Measurements from ENCODE around the gene HEATR5B. TPM values are rescaled to one million over a fixed set of nuclear protein-coding genes. Genes with fewer than 3 reads are reported as not detected.

HEATR5B gene
- total RNA-seq, 2 donors from 2014 or later = 21.5 to 22.7 TPM

DNA sequence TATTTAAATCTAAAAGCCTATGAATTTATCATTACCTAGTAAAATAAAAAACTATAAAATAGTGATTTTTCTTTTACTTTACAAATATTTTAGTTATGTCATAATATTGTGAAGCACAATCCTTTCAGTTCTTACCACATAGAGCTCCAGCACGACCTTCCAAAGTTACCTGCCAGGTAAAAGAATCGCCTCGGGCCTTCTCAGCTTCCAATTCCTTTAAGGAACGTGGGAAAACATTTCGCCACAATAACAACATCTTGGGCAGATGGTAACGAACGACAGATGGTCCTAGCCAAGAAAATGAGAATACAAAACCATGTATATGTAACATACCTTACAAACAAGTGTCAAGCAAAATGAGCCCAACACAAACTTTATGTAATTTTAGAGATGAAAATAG, 23.7 kb downstream of the HEATR5B start:
- H3K9me3 ChIP-seq (ENCODE audit: control insufficient read depth, low read length) = no peaks in the 10 kb centered on the region
- TF ChIP-seq, protein P1, sequence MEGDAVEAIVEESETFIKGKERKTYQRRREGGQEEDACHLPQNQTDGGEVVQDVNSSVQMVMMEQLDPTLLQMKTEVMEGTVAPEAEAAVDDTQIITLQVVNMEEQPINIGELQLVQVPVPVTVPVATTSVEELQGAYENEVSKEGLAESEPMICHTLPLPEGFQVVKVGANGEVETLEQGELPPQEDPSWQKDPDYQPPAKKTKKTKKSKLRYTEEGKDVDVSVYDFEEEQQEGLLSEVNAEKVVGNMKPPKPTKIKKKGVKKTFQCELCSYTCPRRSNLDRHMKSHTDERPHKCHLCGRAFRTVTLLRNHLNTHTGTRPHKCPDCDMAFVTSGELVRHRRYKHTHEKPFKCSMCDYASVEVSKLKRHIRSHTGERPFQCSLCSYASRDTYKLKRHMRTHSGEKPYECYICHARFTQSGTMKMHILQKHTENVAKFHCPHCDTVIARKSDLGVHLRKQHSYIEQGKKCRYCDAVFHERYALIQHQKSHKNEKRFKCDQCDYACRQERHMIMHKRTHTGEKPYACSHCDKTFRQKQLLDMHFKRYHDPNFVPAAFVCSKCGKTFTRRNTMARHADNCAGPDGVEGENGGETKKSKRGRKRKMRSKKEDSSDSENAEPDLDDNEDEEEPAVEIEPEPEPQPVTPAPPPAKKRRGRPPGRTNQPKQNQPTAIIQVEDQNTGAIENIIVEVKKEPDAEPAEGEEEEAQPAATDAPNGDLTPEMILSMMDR (conservative IDR thresholded peaks at IDR 0.05) = no peak
- 96 to 97% methylated on average over 4 to 7 of the region's 7 CpGs for WGBS, 2 experiments (ENCODE audit: insufficient coverage in 1 of 2, insufficient read length in 1 of 2)
- DNase-seq = no peak
- Mint-ChIP-seq H3K4me3 (no peak overlapping the region), H3K4me1 (no peaks in the 10 kb centered on the region), H3K27me3 (ENCODE audit: insufficient read depth) (no peaks in the 10 kb centered on the region), H3K9me3 (no peaks in the 10 kb centered on the region), H3K27ac (peak overlapping the region; percentile 46), H3K36me3 (ENCODE audit: low read depth) (peaks cover 36% of the 10 kb centered on the region)
- peaks cover 74% of the 10 kb centered on the region for H3K36me3 ChIP-seq (ENCODE audit: control insufficient read depth, insufficient read depth, low read length)
- no peak overlapping the region for H3K9ac ChIP-seq (ENCODE audit: extremely low read depth, low read length, poor library complexity, severe bottlenecking)
- no peak overlapping the region for H3K27ac ChIP-seq (ENCODE audit: low read depth, low read length)
- no peaks in the 10 kb centered on the region for H3K27me3 ChIP-seq (ENCODE audit: control insufficient read depth, insufficient read depth, low read length, poor library complexity, severe bottlenecking)
- no peak overlapping the region for H3K4me3 ChIP-seq (ENCODE audit: low read length)
- no peaks in the 10 kb centered on the region for H3K4me1 ChIP-seq (ENCODE audit: control insufficient read depth, insufficient read depth, low read length)

GRCh38 chr2:37059841-37060240, 24.3 kb downstream of the HEATR5B start:
- Histone ChIP-seq H3K9me3 (ENCODE audit: control insufficient read depth, low read length) (no peaks in the 10 kb centered on the region), H3K4me3 (ENCODE audit: low read length) (no peak overlapping the region), H3K36me3 (ENCODE audit: control insufficient read depth, insufficient read depth, low read length) (peaks cover 71% of the 10 kb centered on the region), H3K27me3 (ENCODE audit: control insufficient read depth, insufficient read depth, low read length, poor library complexity, severe bottlenecking) (no peaks in the 10 kb centered on the region), H3K9ac (ENCODE audit: extremely low read depth, low read length, poor library complexity, severe bottlenecking) (no peak overlapping the region), H3K4me1 (ENCODE audit: control insufficient read depth, insufficient read depth, low read length) (no peaks in the 10 kb centered on the region), H3K27ac (ENCODE audit: low read depth, low read length) (no peak overlapping the region)
- no peaks in the 10 kb centered on the region for H3K27me3 Mint-ChIP-seq (ENCODE audit: insufficient read depth)
- H3K9me3 Mint-ChIP-seq = no peaks in the 10 kb centered on the region
- TF ChIP-seq, protein P1 (conservative IDR thresholded peaks at IDR 0.05) = peak; percentile 10
- H3K27ac Mint-ChIP-seq = no peak overlapping the region
- no peak overlapping the region for H3K4me3 Mint-ChIP-seq
- no peak for DNase-seq
- 88 to 100% methylated on average over 3 of the region's 3 CpGs for WGBS, 2 experiments (ENCODE audit: insufficient coverage in 1 of 2, insufficient read length in 1 of 2)
- H3K36me3 Mint-ChIP-seq (ENCODE audit: low read depth) = peaks cover 35% of the 10 kb centered on the region
- no peaks in the 10 kb centered on the region for H3K4me1 Mint-ChIP-seq

- Histone ChIP-seq H3K9me3 (ENCODE audit: control insufficient read depth, low read length) (no peaks in the 10 kb centered on the region), H3K4me1 (ENCODE audit: control insufficient read depth, insufficient read depth, low read length) (no peaks in the 10 kb centered on the region), H3K27ac (ENCODE audit: low read depth, low read length) (no peak overlapping the region), H3K27me3 (ENCODE audit: control insufficient read depth, insufficient read depth, low read length, poor library complexity, severe bottlenecking) (no peaks in the 10 kb centered on the region), H3K9ac (ENCODE audit: extremely low read depth, low read length, poor library complexity, severe bottlenecking) (no peak overlapping the region), H3K4me3 (ENCODE audit: low read length) (no peak overlapping the region), H3K36me3 (ENCODE audit: control insufficient read depth, insufficient read depth, low read length) (peaks cover 58% of the 10 kb centered on the region)
- Mint-ChIP-seq H3K4me1 (no peaks in the 10 kb centered on the region), H3K27ac (no peak overlapping the region), H3K36me3 (ENCODE audit: low read depth) (peaks cover 38% of the 10 kb centered on the region), H3K27me3 (ENCODE audit: insufficient read depth) (no peaks in the 10 kb centered on the region), H3K4me3 (no peak overlapping the region), H3K9me3 (no peaks in the 10 kb centered on the region)
- no peak for DNase-seq
- 94 to 95% methylated on average over 5 of the region's 5 CpGs for WGBS, 2 experiments (ENCODE audit: insufficient coverage in 1 of 2, insufficient read length in 1 of 2)
- TF ChIP-seq, protein P1 (conservative IDR thresholded peaks at IDR 0.05) = no peak
These were observed 31.4 kb downstream of the HEATR5B start for GRCh38 chr2:37052600-37053332.

All from endodermal cell (in vitro differentiated cells).